Right lobe of liver (tissue), 6 donors: ENCODE data around the gene CYFIP2. TPM values are rescaled to one million over a fixed set of nuclear protein-coding genes. Genes with fewer than 3 reads are reported as not detected.

Experiments
- ATAC-seq, 4 donors: fragments of 200-7000 bp; cut with Tn5 transposase; one replicate each; pipeline ENCODE4 v1.9.1; 2020; ENCODE audit warnings: mild to moderate bottlenecking in 4 of 4, moderate library complexity in 4 of 4
- DNase-seq, 3 donors: peaks; one replicate each; pipeline ENCODE4 v3.0.0-alpha.2; 2020
- H3K27ac ChIP-seq, 3 donors: fragments of 200-600 bp; one replicate each; pipeline ENCODE4 v1.8.0; 2022
- H3K27me3 ChIP-seq, 2 donors: fragments of 200-600 bp; one replicate each; pipeline ENCODE4 v1.8.0; 2022
- H3K36me3 ChIP-seq, 4 donors: fragments of 200-600 bp; sonication (generic) in 1 of 4; one replicate each; pipeline versions ENCODE4 v1.5.1 to v1.8.0; 2017 to 2022; ENCODE audit warnings: control low read depth in 1 of 4
- H3K4me1 ChIP-seq, 4 donors: fragments of 200-600 bp; sonication (generic) in 1 of 4; one replicate each; pipeline versions ENCODE4 v1.5.1 to v1.8.0; 2017 to 2022; ENCODE audit warnings: control low read depth in 1 of 4
- H3K4me3 ChIP-seq, 3 donors: fragments of 200-600 bp; one replicate each; pipeline ENCODE4 v1.8.0; 2022
- H3K9me3 ChIP-seq, 4 donors: fragments of 200-600 bp; sonication (generic) in 1 of 4; one replicate each; pipeline versions ENCODE4 v1.5.1 to v1.8.0; 2017 to 2022; ENCODE audit warnings: control low read depth in 1 of 4
- CTCF ChIP-seq, 4 donors: fragments of 200-600 bp in 3 of 4; fragments of 450-650 bp in 1 of 4; IDR thresholded peaks; one replicate each; pipeline versions ENCODE4 v1.5.1 to v1.8.0; 2016 to 2022; ENCODE audit warnings: antibody characterized with exemption in 4 of 4, mild to moderate bottlenecking in 2 of 4
- POLR2A ChIP-seq: fragments of 450-650 bp; IDR thresholded peaks from one replicate; pipeline ENCODE4 v1.6.1; 2017; ENCODE audit warnings: antibody characterized with exemption, mild to moderate bottlenecking
- whole genome bisulfite sequencing: methylation state at CpG from one replicate; pipeline ENCODE4 v1.1.6; 2018; ENCODE audit warnings: low coverage, low lambda C conversion rate; ENCODE audit not compliant: insufficient coverage; ENCODE audit errors: missing lambda C conversion rate; 5-methylcytosine and 5-hydroxymethylcytosine counted together
- intact Hi-C, 2 donors: fragments of 100-400 bp; cut with DNase I; formaldehyde crosslinking; loops; one replicate each; pipeline versions ENCODE4 v1.11.2 to v1.14.1; 2022
- total RNA-seq, 6 experiments: library from RNA; depleted of rRNA in 2 of 6; stranded (reverse); fragments of >200 nt in 2 of 6; fragmentation: NEBNext Ultra II Directional in 3 of 6; extraction: Animal tissue kit (Norgen Biotek cat#: 25700) in 3 of 6; gene quantifications; one replicate each; pipeline versions ENCODE4 v1.1.0 to v1.2.4, GENCODE V29; 2016 to 2023
- donor health status: DM: no; HTN: yes; CAD: no.
- donor health status: DM: no; HTN: no; CAD: no.
- donor health status: DM: no; HTN: no; CAD: no.
- donor health status: DM: no; HTN: yes; CAD: no.
- donor health status: DM: no; HTN: yes; CAD: no.

Gene CYFIP2
- total RNA-seq, 6 experiments from 2014 or later: 20.6 to 89.1 (median 49.6) TPM

- DNase-seq (no peak), ATAC-seq (no peak)
- Histone ChIP-seq H3K36me3 (no peaks in the 10 kb centered on the region), H3K27me3 (no peaks in the 10 kb centered on the region), H3K4me1 (no peaks in the 10 kb centered on the region), H3K27ac (no peak overlapping the region), H3K4me3 (no peak overlapping the region), H3K9me3 (no peaks in the 10 kb centered on the region)
- WGBS: 100% methylated on average over 3 of the region's 6 CpGs
- intact Hi-C loops: no loop called here
- TF ChIP-seq CTCF (IDR thresholded peaks at IDR 0.05) (no peak), POLR2A (no peak)
Measured at GRCh38 chr5:157370967-157371366, 105.0 kb downstream of the CYFIP2 start.

DNA sequence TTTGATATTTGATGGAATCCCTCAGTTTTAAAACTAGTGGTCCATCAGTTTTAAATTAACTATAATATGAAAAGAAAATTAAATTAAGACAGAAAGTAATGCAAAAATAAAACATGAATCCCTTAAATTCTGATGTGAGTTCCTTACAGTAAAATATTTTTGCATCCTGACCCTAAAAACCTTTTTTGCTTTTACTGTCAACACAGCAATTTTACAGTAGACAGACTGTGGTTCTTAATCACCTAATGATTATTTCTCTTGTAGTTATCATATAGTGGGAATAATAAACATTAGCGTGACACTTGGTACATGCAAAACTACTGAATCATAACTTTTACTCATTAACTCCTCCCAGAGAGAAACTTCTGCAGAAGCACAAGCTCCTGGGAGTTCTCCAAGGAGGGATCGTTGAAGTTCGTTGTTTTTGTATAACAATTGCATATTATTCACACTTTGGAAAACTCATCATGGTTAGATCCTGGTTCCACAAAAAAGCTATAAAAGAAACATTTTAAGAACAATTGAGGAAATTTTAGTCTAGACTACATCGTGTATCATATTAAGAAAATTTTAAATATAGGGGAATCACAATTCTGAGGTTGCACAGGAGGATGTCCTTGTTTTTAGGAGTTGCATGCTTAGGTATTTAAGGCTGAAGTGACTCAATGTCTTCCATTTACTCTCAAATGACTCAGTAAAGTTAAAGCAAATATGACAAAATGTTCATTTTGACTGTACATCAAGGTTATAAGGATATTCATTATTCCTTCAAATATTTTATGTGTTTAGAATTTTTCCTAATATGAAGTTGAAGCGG lies 105.9 kb downstream of the CYFIP2 start:
- ATAC-seq: no peak
- TF ChIP-seq POLR2A (no peak), CTCF (IDR thresholded peaks at IDR 0.05) (no peak)
- Histone ChIP-seq H3K27me3 (no peaks in the 10 kb centered on the region), H3K9me3 (no peaks in the 10 kb centered on the region), H3K36me3 (peaks cover 0 to 2% (median 0%) of the 10 kb centered on the region in 4 donors), H3K4me1 (no peaks in the 10 kb centered on the region), H3K27ac (no peak overlapping the region), H3K4me3 (no peak overlapping the region)
- 90% methylated on average over 5 of the region's 5 CpGs for WGBS
- intact Hi-C loops: no loop called here
- no peak for DNase-seq

- Histone ChIP-seq H3K4me1 (no peaks in the 10 kb centered on the region), H3K36me3 (peaks cover 0 to 2% (median 0%) of the 10 kb centered on the region in 4 donors), H3K9me3 (no peaks in the 10 kb centered on the region), H3K27me3 (no peaks in the 10 kb centered on the region), H3K27ac (no peak overlapping the region), H3K4me3 (no peak overlapping the region)
- WGBS: 89% methylated on average over 4 of the region's 4 CpGs
- TF ChIP-seq CTCF (IDR thresholded peaks at IDR 0.05): no peak
- TF ChIP-seq POLR2A: no peak
- ATAC-seq (no peak), DNase-seq (no peak)
- intact Hi-C loops: no loop called here
Measured at GRCh38 chr5:157372472-157372822, 106.5 kb downstream of the CYFIP2 start.

GRCh38 chr5:157378509-157378908 lies 112.6 kb downstream of the CYFIP2 start:
- Histone ChIP-seq H3K4me3 (no peak overlapping the region), H3K9me3 (no peaks in the 10 kb centered on the region), H3K27me3 (no peaks in the 10 kb centered on the region), H3K27ac (no peak overlapping the region), H3K4me1 (no peaks in the 10 kb centered on the region), H3K36me3 (peaks cover 0 to 11% (median 4%) of the 10 kb centered on the region in 4 donors)
- TF ChIP-seq CTCF (IDR thresholded peaks at IDR 0.05) (no peak), POLR2A (no peak)
- 83% methylated on average over 1 of the region's 6 CpGs for WGBS
- no peak for DNase-seq
- no peak for ATAC-seq
- intact Hi-C loops: no loop called here
